Adrenal gland (tissue), 5 donors: ENCODE measurements around the gene ZBTB49.

Experiments used
- CTCF ChIP-seq, 6 experiments: fragments of 450-650 bp in 4 of 6; fragments of 200-600 bp in 2 of 6; sonication (generic) in 1 of 6; IDR thresholded peaks; 1 replicate in 5 of 6; 2 replicates in 1 of 6; pipeline versions ENCODE4 v1.5.1 to v1.8.0; 2016 to 2021; ENCODE audit warnings: antibody characterized with exemption in 6 of 6, mild to moderate bottlenecking in 2 of 6, moderate library complexity in 1 of 6
- POLR2A ChIP-seq, 2 donors: fragments of 450-650 bp; IDR thresholded peaks; one replicate each; pipeline ENCODE4 v1.6.1; 2017; ENCODE audit warnings: antibody characterized with exemption in 2 of 2, mild to moderate bottlenecking in 2 of 2, moderate library complexity in 1 of 2
- donor health status: DM: no; HTN: no; CAD: no.

GRCh38 chr4:4330794-4331193 lies 40.7 kb downstream of the ZBTB49 start:
- TF ChIP-seq POLR2A (IDR thresholded peaks at IDR 0.05) (no peak), CTCF (IDR thresholded peaks at IDR 0.05) (no peak)
